GM19043 (cell line): ENCODE data around the gene CFAP157.

Source experiments
- ATAC-seq: cut with Tn5 transposase; IDR thresholded peaks from one replicate; pipeline ENCODE4 v1.9.1; 2021; ENCODE audit warnings: low read depth; ENCODE audit not compliant: unreplicated experiment

Gene CFAP157

GRCh38 chr9:127692071-127692470 is 14.7 kb upstream of the CFAP157 start:
- no peak for ATAC-seq

GRCh38 chr9:127693143-127693542 is 13.6 kb upstream of the CFAP157 start:
- ATAC-seq, result no peak

- no peak for ATAC-seq
These were observed 13.1 kb upstream of the CFAP157 start for GRCh38 chr9:127693697-127694096.

GRCh38 chr9:127694890-127695720 is 11.7 kb upstream of the CFAP157 start:
- ATAC-seq, result no peak

- no peak for ATAC-seq
These were observed 9.2 kb upstream of the CFAP157 start for GRCh38 chr9:127697575-127697974.

GRCh38 chr9:127698386-127698785 is 8.4 kb upstream of the CFAP157 start:
- no peak for ATAC-seq

- peak; percentile 96 for ATAC-seq
These were observed 7.7 kb upstream of the CFAP157 start for GRCh38 chr9:127698985-127699670.

GRCh38 chr9:127700140-127700539 is 6.6 kb upstream of the CFAP157 start:
- ATAC-seq, result no peak

GRCh38 chr9:127700594-127701255 is 6.1 kb upstream of the CFAP157 start:
- no peak for ATAC-seq

- ATAC-seq, result no peak
These were observed 3.4 kb upstream of the CFAP157 start for GRCh38 chr9:127703289-127703946.

GRCh38 chr9:127705577-127706379 is 1.0 kb upstream of the CFAP157 start:
- no peak for ATAC-seq

- ATAC-seq, result no peak
These were observed 978 bp downstream of the CFAP157 start for GRCh38 chr9:127707766-127708165.

GRCh38 chr9:127708952-127709587 is 2.3 kb downstream of the CFAP157 start:
- no peak for ATAC-seq

GRCh38 chr9:127710204-127710783 is 3.5 kb downstream of the CFAP157 start:
- no peak for ATAC-seq

- no peak for ATAC-seq
These were observed 4.5 kb downstream of the CFAP157 start for GRCh38 chr9:127711226-127711701.

- no peak for ATAC-seq
These were observed 5.1 kb downstream of the CFAP157 start for GRCh38 chr9:127711831-127712274.

GRCh38 chr9:127712371-127712770 is 5.6 kb downstream of the CFAP157 start:
- no peak for ATAC-seq

GRCh38 chr9:127712867-127713266 is 6.1 kb downstream of the CFAP157 start:
- ATAC-seq, result no peak
